ENCODE measurements around the gene SSR1.

Gene SSR1

DNA sequence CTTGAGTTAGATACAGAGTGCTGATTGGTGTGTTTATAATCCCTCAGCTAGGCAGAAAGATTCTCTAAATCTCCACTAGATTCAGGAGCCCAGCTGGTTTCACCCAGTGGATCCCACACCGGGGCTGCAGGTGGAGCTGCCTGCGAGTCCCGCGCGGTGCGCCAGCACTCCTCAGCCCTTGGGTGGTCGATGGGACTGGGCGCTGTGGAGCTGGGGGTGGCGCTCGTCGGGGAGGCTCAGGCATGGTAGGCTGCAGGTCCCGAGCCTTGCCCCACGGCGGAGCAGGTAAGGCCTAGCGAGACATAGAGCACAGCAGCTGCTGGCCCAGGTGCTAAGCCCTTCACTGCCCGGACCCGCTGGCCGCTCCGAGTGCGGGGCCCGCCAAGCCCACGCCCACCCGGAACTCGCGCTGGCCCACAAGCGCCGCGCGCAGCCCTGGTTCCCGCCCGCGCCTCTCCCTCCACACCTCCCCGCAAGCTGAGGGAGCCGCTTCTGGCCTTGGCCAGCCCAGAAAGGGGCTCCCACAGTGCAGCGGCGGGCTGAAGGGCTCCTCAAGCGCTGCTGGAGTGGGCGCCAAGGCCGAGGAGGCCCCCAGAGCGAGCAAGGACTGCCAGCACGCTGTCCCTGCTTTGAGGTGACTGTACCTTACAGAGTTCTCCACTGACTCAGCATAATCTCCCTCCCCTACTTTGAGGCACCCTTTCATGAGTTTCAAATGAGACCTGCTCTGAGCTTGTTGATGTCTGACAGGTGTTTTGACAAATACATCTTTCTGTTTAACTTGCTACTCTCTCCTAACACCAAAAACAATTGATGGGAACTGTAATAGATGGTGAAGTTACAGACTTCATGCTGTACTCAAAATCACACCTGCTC is 3.9 kb upstream of the SSR1 start:
- no peak for TF ChIP-seq CEBPB (IDR thresholded peaks at IDR 0.05)

DNA sequence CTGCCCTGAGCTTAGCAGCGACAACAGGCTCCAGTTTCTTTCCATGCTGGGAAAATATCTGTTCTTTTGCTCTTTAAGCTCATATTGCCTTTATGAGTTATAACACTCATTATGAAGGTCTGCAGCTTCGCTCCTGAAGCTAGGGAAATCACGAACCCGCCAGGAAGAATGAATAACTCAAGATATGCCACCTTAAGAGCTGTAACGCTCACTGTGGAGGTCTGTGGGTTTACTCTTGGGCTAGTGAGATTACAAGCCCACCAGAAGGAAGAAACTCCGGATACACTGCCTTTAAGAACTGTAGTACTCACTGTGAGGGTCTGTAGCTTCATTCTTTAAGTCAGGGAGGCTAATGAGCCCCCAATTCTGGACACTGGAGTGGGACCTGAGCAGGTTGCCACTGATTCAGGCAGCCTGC is 3.0 kb upstream of the SSR1 start:
- TF ChIP-seq TAF1 (IDR thresholded peaks at IDR 0.05; ENCODE audit: low read depth) (no peak), YY1 (IDR thresholded peaks at IDR 0.05; ENCODE audit: low read depth) (no peak), TCF12 (IDR thresholded peaks at IDR 0.05; ENCODE audit: low read depth) (no peak), FOXM1 (IDR thresholded peaks at IDR 0.05; ENCODE audit: borderline replicate concordance, low read depth) (no peak)

- TF ChIP-seq EGR1 (IDR thresholded peaks at IDR 0.05) (no peak), TCF12 (IDR thresholded peaks at IDR 0.05; ENCODE audit: low read depth) (no peak), TAF1 (IDR thresholded peaks at IDR 0.05; ENCODE audit: low read depth) (no peak), RAD21 (IDR thresholded peaks at IDR 0.05; ENCODE audit: low read depth) (no peak), FOXM1 (IDR thresholded peaks at IDR 0.05; ENCODE audit: borderline replicate concordance, low read depth) (no peak), EP300 (IDR thresholded peaks at IDR 0.05; ENCODE audit: borderline replicate concordance) (no peak), REST (IDR thresholded peaks at IDR 0.05; ENCODE audit: low read depth) (no peak), YY1 (IDR thresholded peaks at IDR 0.05; ENCODE audit: low read depth) (no peak), CEBPB (IDR thresholded peaks at IDR 0.05) (no peak), NFIC (IDR thresholded peaks at IDR 0.05) (no peak), ZBTB7A (IDR thresholded peaks at IDR 0.05; ENCODE audit: low read depth) (no peak), CREB1 (IDR thresholded peaks at IDR 0.05; ENCODE audit: low read depth) (no peak), TEAD4 (IDR thresholded peaks at IDR 0.05) (no peak)
- TF ChIP-seq, protein P1, sequence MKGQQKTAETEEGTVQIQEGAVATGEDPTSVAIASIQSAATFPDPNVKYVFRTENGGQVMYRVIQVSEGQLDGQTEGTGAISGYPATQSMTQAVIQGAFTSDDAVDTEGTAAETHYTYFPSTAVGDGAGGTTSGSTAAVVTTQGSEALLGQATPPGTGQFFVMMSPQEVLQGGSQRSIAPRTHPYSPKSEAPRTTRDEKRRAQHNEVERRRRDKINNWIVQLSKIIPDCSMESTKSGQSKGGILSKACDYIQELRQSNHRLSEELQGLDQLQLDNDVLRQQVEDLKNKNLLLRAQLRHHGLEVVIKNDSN (IDR thresholded peaks at IDR 0.05): no peak
- TF ChIP-seq, protein P2, sequence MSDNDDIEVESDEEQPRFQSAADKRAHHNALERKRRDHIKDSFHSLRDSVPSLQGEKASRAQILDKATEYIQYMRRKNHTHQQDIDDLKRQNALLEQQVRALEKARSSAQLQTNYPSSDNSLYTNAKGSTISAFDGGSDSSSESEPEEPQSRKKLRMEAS (IDR thresholded peaks at IDR 0.05): no peak
These were observed 1.4 kb upstream of the SSR1 start for GRCh38 chr6:7314414-7314813.

DNA sequence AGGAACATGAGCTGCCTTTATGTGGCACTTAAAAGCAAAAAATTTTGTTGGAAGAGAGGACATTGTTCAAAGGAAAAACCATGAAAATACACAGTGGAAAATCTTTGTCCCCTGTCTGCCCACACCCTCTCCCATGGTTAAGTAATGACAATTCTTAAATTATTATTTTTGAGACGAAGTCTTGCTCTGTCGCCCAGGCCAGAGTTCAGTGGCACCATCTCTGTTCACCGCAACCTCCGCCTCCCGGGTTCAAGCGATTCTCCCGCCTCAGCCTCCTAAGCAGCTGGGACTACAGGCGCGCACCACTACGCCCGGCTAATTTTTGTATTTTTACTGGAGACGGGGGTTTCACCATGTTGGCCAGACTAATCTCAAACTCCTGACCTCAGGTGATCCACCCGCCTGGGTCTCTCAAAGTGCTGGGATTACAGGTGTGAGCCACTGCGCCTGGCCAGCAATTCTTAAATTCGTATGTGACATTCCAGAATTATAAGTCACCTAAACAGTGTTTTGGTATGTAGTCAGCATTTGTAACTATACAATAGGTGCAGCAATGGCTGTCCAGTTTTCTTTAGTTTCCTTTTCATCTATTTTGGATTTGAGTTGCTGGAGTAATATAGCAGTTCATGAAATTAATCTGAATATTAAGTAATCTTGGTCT is 636 bp upstream of the SSR1 start:
- TF ChIP-seq TAF1 (IDR thresholded peaks at IDR 0.05; ENCODE audit: low read depth) (no peak), YY1 (IDR thresholded peaks at IDR 0.05; ENCODE audit: low read depth) (no peak), RAD21 (IDR thresholded peaks at IDR 0.05; ENCODE audit: low read depth) (no peak), NFIC (IDR thresholded peaks at IDR 0.05) (no peak), REST (IDR thresholded peaks at IDR 0.05; ENCODE audit: low read depth) (no peak), EP300 (IDR thresholded peaks at IDR 0.05; ENCODE audit: borderline replicate concordance) (no peak), FOXM1 (IDR thresholded peaks at IDR 0.05; ENCODE audit: borderline replicate concordance, low read depth) (no peak), EGR1 (IDR thresholded peaks at IDR 0.05) (no peak)
- TF ChIP-seq, protein P2 (IDR thresholded peaks at IDR 0.05): no peak
- TF ChIP-seq, protein P1 (IDR thresholded peaks at IDR 0.05): no peak

DNA sequence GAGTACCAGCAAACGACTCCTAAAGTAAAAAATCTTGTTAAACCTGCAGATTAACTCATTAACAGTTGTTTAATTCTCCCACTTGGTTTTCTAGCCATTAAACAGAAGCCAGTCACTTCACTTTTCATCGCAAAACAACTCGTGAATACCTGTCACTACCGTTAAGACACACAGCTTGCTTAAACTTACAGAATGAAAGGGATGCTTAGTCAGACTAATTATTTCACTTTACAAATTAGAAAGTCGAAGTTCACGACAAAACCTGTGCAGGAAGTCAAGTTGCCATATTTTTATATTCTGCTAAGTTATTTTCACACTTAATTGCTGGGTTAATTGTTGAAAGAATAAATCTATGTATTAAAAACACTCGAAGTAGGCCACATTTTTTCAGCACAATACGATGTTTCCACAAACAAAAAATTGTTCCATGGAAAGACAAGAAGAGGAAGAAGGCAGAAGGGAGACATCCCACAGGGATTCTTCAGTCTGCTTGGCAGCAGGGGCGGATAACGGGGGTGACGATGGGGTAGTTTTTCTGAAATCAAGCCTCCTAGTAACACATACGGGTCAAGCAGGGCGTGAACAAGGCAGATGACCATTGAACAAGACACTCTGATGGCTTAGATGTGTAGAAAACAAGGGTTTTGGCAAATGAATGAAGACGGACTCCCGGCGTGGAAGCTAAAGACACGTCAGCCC is 933 bp downstream of the SSR1 start:
- TF ChIP-seq, protein P2 (IDR thresholded peaks at IDR 0.05): no peak
- no peak for TF ChIP-seq EP300 (IDR thresholded peaks at IDR 0.05; ENCODE audit: borderline replicate concordance)
- TF ChIP-seq CREB1 (IDR thresholded peaks at IDR 0.05; ENCODE audit: low read depth): no peak
- no peak for TF ChIP-seq NFIC (IDR thresholded peaks at IDR 0.05)
- no peak for TF ChIP-seq CEBPB (IDR thresholded peaks at IDR 0.05)
- no peak for TF ChIP-seq FOXM1 (IDR thresholded peaks at IDR 0.05; ENCODE audit: borderline replicate concordance, low read depth)
- no peak for TF ChIP-seq REST (IDR thresholded peaks at IDR 0.05; ENCODE audit: low read depth)
- TF ChIP-seq RAD21 (IDR thresholded peaks at IDR 0.05; ENCODE audit: low read depth): no peak
- no peak for TF ChIP-seq EGR1 (IDR thresholded peaks at IDR 0.05)
- no peak for TF ChIP-seq YY1 (IDR thresholded peaks at IDR 0.05; ENCODE audit: low read depth)
- TF ChIP-seq, protein P1 (IDR thresholded peaks at IDR 0.05): no peak
- no peak for TF ChIP-seq ZBTB7A (IDR thresholded peaks at IDR 0.05; ENCODE audit: low read depth)
